Endothelial cell of umbilical vein (primary cell): ENCODE results near the gene CCR2.
"Not testable (repeated sequence)": the region's sequence is repeated elsewhere in the genome, so short reads cannot be mapped to it uniquely, and the experiment has no call there.

Experiments used
- MYC ChIP-seq: IDR thresholded peaks from one replicate; pipeline ENCODE4 v1.6.1; 2011; ENCODE audit warnings: mild to moderate bottlenecking, low read depth, low read length
- POLR2A ChIP-seq: IDR thresholded peaks from 2 replicates; pipeline ENCODE4 v1.6.1; 2012; ENCODE audit warnings: low read depth, mild to moderate bottlenecking, control low read depth, low read length
- POLR2AphosphoS5 ChIP-seq: IDR thresholded peaks from 2 replicates; pipeline ENCODE4 v1.6.1; 2012; ENCODE audit warnings: low read depth, mild to moderate bottlenecking, control low read depth, low read length, moderate library complexity; ENCODE audit not compliant: insufficient read depth
- TF ChIP-seq, protein P1 (sequence below), 2 donors: IDR thresholded peaks; 1 replicate in 1 of 2; 2 replicates in 1 of 2; pipeline ENCODE4 v1.5.1; 2011; ENCODE audit warnings: low read length in 2 of 2, mild to moderate bottlenecking in 2 of 2, moderate library complexity in 2 of 2, control low read depth in 1 of 2, inconsistent platforms in 1 of 2, low read depth in 1 of 2; ENCODE audit not compliant: insufficient read depth in 1 of 2; ENCODE audit errors: extremely low read depth in 1 of 2
- TF ChIP-seq, protein P2 (sequence below): IDR thresholded peaks from 2 replicates; pipeline ENCODE4 v1.6.1; 2011; ENCODE audit not compliant: insufficient read depth, insufficient read length

DNA sequence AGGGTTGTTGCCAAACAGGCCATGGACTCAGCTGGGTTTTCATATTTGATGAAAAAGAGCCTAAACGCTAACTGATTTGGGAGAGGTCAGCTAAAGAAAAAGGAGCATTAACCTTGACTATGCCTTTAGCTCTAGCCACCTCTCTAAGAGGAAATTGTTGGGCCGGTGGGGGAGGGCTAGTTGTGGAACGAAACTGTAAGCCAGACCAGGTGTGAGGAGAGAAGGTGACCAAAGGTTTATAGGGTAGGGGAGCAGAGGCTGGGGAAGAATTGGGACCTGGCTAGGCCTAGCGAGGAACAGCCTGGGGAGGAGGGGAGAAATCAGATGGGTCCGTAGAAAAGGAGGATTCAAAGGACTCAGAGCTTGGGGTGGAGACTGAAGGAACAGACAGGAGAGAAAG is 37.6 kb downstream of the CCR2 start:
- not testable (repeated sequence) for TF ChIP-seq MYC, POLR2AphosphoS5, POLR2A
- TF ChIP-seq, protein P1, sequence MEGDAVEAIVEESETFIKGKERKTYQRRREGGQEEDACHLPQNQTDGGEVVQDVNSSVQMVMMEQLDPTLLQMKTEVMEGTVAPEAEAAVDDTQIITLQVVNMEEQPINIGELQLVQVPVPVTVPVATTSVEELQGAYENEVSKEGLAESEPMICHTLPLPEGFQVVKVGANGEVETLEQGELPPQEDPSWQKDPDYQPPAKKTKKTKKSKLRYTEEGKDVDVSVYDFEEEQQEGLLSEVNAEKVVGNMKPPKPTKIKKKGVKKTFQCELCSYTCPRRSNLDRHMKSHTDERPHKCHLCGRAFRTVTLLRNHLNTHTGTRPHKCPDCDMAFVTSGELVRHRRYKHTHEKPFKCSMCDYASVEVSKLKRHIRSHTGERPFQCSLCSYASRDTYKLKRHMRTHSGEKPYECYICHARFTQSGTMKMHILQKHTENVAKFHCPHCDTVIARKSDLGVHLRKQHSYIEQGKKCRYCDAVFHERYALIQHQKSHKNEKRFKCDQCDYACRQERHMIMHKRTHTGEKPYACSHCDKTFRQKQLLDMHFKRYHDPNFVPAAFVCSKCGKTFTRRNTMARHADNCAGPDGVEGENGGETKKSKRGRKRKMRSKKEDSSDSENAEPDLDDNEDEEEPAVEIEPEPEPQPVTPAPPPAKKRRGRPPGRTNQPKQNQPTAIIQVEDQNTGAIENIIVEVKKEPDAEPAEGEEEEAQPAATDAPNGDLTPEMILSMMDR (IDR thresholded peaks at IDR 0.05; ENCODE audit: extremely low read depth in 1 of 2, insufficient read depth in 1 of 2, low read depth in 1 of 2, low read length in 2 of 2) = not testable (repeated sequence)
- TF ChIP-seq, protein P2, sequence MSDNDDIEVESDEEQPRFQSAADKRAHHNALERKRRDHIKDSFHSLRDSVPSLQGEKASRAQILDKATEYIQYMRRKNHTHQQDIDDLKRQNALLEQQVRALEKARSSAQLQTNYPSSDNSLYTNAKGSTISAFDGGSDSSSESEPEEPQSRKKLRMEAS = not testable (repeated sequence)
